Measurements from ENCODE around the gene SEMA3A. TPM values are rescaled to one million over a fixed set of nuclear protein-coding genes. Genes with fewer than 3 reads are reported as not detected.

The SEMA3A gene
- polyA plus RNA-seq, 1 donor, result 20.3 TPM

GRCh38 chr7:84196084-84196503 lies 1.5 kb upstream of the SEMA3A start:
- DNase-seq (ENCODE audit: low read depth), result no peak

- DNase-seq (ENCODE audit: low read depth), result no peak
Observed at GRCh38 chr7:84195295-84196060, 889 bp upstream of the SEMA3A start.

- DNase-seq (ENCODE audit: low read depth), result no peak
Observed at GRCh38 chr7:84193747-84194146, 842 bp downstream of the SEMA3A start.

- no peak for DNase-seq (ENCODE audit: low read depth)
Observed at GRCh38 chr7:84191842-84192241, 2.7 kb downstream of the SEMA3A start.

- no peak for DNase-seq (ENCODE audit: low read depth)
Observed at GRCh38 chr7:84191261-84191660, 3.3 kb downstream of the SEMA3A start.

GRCh38 chr7:84190016-84190705 lies 4.4 kb downstream of the SEMA3A start:
- no peak for DNase-seq (ENCODE audit: low read depth)

- no peak for DNase-seq (ENCODE audit: low read depth)
Observed at GRCh38 chr7:84188786-84189405, 5.7 kb downstream of the SEMA3A start.

GRCh38 chr7:84187813-84188510 lies 6.6 kb downstream of the SEMA3A start:
- DNase-seq (ENCODE audit: low read depth), result no peak

- DNase-seq (ENCODE audit: low read depth), result no peak
Observed at GRCh38 chr7:84187087-84187805, 7.3 kb downstream of the SEMA3A start.

- DNase-seq (ENCODE audit: low read depth), result no peak
Observed at GRCh38 chr7:84183741-84184140, 10.8 kb downstream of the SEMA3A start.

GRCh38 chr7:84182301-84182700 lies 12.3 kb downstream of the SEMA3A start:
- no peak for DNase-seq (ENCODE audit: low read depth)

- no peak for DNase-seq (ENCODE audit: low read depth)
Observed at GRCh38 chr7:84181628-84182027, 13.0 kb downstream of the SEMA3A start.

GRCh38 chr7:84177758-84178412 lies 16.7 kb downstream of the SEMA3A start:
- no peak for DNase-seq (ENCODE audit: low read depth)

GRCh38 chr7:84176716-84177115 lies 17.9 kb downstream of the SEMA3A start:
- no peak for DNase-seq (ENCODE audit: low read depth)

- no peak for DNase-seq (ENCODE audit: low read depth)
Observed at GRCh38 chr7:84175461-84175860, 19.1 kb downstream of the SEMA3A start.

GRCh38 chr7:84170646-84171045 lies 23.9 kb downstream of the SEMA3A start:
- no peak for DNase-seq (ENCODE audit: low read depth)

GRCh38 chr7:84162584-84162983 lies 32.0 kb downstream of the SEMA3A start:
- no peak for DNase-seq (ENCODE audit: low read depth)

GRCh38 chr7:84162125-84162524 lies 32.5 kb downstream of the SEMA3A start:
- no peak for DNase-seq (ENCODE audit: low read depth)

- no peak for DNase-seq (ENCODE audit: low read depth)
Observed at GRCh38 chr7:84161398-84161797, 33.2 kb downstream of the SEMA3A start.

GRCh38 chr7:84159435-84159834 lies 35.2 kb downstream of the SEMA3A start:
- DNase-seq (ENCODE audit: low read depth), result no peak

GRCh38 chr7:84157171-84157570 lies 37.4 kb downstream of the SEMA3A start:
- no peak for DNase-seq (ENCODE audit: low read depth)

Data from forelimb muscle (tissue), 1 donor.